Stimulated activated CD4-positive, alpha-beta T cell treated with anti-CD3 and anti-CD28 coated beads, Interleukin-2, amount 100 ng/mL, for 24 hours (primary cell): ENCODE data around the gene CDK6.

Experiments
- DNase-seq, 2 donors: peaks; one replicate each; pipeline ENCODE4 v3.0.0-alpha.2; 2020

The CDK6 gene

DNA sequence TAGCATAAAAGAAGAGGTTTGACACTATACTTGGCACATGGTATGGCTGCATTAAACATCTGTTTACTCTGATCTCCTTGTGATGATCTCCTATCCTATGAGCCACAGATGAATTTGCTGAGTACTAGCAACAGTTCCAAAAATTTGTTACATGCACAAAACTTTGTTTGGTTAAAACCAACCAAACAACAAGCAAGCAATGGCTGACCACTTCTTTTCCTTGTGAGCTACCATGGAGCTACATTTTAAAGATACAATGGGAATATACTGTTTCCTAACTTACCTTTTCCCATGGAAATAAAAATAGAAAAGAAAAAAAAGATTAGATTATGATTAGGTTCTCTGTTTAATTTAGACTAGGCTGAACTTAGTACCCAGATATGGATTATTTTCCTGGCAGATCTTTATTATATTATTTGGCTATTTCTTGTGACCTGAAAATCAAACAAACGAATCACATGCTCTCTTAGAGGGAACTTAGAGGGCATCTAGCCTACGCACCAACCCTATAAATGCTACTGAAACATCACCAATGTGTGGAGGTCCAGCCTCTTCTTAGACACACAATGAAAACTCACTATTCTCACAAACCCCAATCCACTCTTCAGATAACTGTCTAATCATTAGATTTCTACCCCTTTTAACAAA is 166.0 kb downstream of the CDK6 start:
- DNase-seq: no peak

DNA sequence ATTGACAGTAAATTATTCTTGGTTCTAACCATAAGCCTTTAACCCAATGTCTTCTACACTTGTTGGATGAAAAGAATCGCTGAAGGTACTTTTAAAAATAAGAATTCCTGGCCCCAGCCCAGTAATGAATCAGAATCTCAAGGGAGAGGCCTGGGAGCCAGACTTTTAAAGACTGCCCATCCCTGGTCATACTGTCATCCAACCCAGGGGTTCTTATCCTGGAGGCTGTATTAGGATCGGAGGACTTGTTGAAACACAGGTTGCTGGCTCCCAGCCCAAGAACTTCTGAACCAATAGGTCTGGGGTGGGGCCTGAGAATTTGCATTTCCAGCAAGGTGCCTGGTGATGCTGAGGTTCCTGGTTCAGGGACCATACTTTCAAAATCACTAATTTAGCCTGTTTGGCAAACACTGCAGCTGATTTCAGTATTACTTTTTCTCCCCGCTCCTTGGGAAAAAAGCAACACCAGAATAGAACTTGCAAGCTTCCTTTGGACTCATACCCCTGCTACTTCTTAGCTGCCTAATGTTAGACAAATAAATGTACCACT is 166.7 kb downstream of the CDK6 start:
- no peak for DNase-seq

DNA sequence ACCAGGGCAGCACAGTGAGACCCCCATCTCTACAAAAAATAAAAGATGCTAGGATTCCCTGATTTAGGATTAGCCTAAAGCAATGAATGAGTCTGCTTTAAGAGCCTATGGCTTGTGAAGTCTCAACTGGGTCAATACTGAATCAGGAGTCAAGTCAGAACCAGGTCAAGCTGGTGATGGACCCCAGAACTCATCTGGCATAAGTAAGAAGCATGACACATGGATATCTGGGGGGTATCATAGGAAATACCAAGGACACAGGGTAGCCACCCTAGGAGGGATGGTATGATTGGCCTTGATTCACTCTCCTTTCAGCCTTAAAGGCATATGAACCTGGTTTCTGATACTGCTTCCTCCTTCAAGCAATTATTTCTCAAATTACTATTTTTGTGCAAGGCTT is 167.8 kb downstream of the CDK6 start:
- no peak for DNase-seq

DNA sequence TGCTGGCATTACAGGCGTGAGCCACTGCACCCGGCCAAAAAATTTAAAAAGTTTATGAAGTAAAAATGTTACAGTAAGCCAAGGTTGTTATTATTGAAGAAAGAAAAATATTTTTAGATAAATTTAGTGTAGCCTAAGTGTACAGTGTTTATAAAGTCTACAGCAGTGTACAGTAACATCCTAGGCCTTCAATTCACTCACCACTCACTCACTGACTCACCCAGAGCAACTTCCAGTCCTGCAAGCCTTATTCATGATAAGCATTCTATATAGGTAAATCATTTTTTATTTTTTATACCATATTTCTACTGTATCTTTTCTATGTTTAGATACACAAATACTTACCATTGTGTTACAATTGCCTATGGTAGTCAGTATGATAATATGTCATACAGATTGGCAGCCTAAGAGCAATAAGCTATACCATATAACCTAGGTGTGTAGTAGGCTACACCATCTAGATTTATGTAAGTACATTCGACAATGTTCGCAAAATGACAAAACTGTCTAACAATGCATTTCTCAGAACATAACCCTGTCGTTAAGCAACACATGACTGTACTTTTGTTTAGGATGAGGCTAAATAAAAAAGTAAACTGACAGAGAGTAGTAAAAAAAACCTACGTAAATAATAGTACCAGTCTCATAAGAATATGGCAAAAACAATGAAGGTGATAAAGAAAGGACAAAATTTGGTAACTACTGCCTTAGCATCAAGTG is 168.4 kb downstream of the CDK6 start:
- no peak for DNase-seq

DNA sequence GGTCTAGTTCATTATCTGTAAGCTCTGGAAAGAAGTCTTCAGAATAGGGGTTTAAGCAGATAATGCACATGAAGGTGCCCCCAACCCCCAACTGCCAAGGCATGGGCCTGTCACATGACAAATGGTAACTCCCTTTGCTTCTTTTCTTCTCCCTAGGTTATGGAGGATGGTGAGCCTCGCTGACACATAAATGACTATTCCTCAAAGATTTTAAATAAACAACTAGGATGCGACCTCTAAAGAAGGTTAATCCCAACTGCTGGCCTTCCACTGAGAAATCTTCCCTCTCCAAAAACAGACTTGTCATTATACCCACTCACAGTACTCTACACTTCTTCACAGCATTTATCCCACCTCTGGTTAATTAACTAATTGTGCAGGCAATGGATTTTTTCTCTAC is 170.4 kb downstream of the CDK6 start:
- DNase-seq: no peak

DNA sequence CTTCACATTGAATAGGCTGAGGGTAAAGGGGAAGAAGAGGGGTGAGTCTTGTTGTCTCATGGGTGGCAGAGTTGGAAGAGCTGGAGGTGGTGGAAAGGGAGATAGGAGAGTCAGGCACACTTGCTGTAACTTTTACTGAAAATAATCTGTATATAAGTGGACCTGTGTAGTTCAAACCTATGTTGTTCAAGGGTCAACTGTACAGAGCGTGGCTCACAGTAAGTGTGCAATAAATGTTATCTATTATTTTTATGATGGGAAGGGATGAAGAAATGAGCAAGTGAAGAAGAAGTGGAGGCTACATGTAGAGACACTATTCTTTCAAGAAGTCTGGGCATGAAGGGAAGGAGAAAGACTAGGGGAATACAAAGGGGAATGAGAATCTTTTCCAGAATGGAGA is 174.7 kb downstream of the CDK6 start:
- no peak for DNase-seq

DNA sequence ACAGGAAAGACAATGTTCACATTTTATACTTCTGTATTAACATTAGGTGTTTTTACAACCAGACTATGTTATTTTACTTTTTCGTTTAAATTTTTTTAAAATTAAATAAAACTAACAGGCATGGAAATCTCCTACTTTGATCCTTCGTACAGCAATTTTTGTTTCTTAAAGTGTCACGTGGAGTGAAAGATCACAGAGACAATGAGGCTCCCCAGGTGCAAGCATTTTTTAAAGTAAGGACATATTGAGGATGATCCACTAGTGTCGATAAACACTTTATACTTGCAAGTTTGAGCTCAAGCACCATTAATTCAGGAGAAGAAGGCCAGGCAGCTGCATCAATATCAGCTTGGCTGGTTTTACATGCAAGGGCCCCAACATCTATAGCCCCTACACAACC is 177.7 kb downstream of the CDK6 start:
- DNase-seq: no peak

DNA sequence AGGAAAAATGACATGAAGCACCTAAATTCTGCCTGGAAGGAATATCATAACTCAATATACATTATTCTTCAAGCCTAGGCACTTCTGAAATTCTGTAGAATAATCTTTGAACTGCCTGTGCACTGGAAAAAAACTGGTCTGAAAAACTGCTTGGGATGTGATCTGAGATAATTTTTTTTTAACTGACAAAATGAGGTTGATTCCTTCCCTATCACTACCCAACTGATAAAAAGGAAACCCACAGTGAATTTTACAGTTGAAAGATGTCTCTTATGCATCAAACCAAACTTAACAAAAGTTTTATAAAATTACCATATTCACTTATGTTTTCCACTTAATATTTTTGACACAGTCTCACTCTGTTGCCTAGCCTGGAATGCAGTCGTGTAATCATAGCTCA is 179.0 kb downstream of the CDK6 start:
- no peak for DNase-seq

DNA sequence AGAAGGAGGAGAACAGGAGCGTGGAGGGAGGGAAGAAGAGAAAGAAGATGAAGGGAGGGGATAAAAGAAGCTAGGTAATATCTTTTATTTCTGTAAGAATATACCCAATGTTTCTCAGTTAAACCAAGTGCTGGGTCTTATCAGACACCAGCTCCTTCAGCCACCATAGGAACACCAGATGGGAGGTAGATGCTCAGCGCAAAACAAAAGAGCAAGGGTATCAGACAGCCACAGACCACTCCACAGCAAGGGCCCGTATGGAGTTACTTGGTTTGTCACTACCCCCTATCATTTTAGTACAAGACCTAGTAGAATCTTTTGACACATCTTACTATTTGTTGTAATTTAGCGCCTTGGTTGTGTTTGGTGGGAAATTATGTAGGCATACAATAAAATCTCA is 180.3 kb downstream of the CDK6 start:
- DNase-seq: no peak

DNA sequence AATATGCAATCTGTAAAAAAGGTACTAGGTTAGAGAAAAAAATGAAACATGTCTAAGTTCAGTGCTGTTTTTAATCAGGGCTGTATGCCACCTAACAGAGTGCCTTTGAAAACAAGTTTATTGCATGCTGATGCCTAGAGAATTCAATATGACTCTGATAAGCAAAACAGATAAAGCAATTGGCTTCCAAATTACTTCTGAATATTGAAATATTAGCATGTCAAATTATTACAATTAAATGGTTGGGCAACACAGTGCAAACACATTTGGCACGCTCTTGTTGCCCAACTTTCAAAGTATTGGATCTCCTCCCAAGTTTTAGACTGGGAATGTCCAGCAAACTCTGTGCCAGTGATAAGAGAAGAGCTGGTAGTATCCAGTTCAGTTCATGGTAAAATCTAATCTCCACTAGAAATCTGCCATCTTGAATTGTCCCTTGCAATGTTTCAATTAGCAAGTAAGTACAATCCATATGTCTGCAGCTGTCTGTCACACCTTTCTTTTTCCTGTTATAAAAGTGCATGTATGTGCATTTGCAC is 181.0 kb downstream of the CDK6 start:
- DNase-seq: no peak

DNA sequence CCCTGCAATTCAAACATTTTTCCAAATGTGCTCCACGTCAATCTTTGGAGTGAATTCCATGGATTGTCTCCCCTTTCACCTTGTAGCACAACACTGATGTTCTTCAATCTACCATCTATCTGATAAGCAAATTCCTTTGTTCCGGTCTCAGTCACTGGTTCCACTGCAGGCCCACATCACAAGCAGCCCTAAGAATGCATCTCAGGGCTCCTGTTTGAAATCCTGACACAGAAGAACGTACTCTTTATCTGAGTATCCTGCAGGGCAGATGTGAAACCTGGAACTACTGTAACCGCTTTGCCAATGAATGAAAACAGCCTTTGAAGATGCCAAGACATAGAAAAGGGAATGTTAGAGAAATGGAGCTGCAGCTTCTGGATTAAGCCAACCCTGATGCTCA is 183.2 kb downstream of the CDK6 start:
- DNase-seq: no peak

DNA sequence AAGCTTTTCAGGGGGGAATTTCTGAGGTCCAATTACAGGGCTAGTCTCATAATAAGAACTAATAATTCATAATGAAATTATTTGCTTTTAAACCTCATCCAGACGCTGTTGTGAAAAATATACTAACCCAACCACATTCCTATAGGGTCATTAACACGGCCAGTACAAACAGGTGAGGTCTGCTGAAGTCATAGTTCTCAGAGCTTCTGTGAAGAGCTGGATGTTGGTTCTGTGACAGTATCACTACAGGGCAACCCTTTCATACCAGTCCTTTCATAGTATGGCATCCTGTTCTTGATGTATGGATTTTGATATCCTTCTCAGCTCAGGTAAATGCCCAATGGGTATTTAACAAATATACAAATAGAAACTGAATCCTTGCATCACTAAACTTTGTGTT is 183.8 kb downstream of the CDK6 start:
- no peak for DNase-seq

DNA sequence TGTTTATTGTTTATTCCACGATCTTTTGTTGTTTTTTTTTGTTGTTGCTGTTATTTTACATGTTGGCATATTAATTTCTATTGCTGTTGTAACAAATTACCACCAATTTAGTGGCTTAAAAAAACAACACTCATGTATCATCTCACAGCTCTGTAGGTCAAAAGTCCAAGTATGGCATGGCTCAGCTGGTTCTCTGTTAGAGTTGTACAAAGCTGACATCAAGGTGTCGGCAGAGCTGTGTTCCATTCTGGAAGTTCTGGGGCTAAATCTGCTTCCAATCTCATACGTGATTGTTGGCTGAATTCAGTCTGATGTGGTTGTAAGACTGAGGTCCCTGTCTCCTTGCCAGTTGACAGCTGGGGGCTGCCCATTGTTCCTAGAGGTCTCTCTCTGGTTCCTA is 186.0 kb downstream of the CDK6 start:
- no peak for DNase-seq

DNA sequence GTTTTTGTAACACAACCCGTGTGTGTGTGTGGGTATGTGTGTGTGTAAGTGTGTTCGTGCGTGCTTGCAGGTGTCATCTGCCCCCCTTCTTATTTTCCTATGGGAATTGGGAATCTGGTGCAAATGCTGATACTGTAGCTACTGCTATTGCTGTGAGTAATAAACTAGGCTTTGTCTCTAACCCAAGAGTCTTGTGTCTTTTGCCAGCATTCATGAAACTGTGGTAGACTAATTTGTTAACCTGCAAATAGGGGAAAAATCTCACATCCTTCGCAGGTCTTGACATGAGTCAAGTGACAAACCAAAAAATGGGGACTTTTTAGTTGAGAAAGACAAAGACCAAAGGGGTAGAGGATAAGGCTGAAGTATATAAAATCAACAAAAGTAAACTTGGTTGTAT is 188.3 kb downstream of the CDK6 start:
- DNase-seq: no peak

DNA sequence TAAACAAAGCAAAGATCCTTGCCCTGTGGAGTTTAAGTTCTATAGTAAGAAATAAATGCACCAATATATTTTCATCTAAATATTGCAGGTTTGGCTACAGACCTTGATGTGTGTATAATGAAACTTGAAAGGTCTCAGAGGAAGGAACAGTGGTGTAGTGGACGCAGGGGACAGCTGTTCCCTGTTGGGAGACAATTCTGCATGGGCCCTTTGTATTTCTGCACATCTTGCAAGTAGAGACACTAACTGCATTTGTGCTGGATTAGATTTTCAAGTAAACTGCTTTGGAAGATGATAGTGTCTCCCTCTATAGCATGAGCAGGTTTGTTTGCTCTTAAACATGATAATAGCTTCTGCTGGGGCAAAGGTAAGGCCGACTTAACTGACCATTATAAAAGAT is 188.7 kb downstream of the CDK6 start:
- DNase-seq: no peak

DNA sequence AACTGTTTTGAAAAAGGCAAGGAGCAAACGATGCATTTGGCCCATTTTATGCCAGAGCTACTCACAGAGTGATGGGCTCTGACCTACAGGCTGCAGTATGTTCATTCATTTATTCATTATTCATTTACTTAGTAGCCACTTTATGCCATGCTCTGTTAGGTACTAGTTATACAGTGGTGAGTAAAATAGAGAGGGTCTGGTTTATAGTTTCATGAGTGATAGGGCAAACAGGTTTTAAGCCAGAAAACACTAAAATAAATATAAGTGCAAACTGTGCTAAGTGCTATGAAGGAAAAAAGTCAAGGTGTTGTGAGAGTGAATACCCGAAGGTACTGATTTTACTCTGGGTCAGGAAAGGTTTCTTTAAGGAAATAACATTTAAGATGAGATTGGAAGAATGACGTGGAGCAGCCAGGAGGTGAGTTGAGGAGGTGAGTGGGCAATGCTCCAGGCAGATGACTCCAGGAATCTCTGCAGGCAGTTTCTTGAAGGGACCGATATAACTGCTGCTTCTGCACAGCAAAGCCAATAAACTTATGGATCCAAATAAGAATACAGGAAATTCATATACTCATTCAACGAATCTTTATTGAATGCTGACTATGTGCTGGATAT is 189.3 kb downstream of the CDK6 start:
- no peak for DNase-seq

DNA sequence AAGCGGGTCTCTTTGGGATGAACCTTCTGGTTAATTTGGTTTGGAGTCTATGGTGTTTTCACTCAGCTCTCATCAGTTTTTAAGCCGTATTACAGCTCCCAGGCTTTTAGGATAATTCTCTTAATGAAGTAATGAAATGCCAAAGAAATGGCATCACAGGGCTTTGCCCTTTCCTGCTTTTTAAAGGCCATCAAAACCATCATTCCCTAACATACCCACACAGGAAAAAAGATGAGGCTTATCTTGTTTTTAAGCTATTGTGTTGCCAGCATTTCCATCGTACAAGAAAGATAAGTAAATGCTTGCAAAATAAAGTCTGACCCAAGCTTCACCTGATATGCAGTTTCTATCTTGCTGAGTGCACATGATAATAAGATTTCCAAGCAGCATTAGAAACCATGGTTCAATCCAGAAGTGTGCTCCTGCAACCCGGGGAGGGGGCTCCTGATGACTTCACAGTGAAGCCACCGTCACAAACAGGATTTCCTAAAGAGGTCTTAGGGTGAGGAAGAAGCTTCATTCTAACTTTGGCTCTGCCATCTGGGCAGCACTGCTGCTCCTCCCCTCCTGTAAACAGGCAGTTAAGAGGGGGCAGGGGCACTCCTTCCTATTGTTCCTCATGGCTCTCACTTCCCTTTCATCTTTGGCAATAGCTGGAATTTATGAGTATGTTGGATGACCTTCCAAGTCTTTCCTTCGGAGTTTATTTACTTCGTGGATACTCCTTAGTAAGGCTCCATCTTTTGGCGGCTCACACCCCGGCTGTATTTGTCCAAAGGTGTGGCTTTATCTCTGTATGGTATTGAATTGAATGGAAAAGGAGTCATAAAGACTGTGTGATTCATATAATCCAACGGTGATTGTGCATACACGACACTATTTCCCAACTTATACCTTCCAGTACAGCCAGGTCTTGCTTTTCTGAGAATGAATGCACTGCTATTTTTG is 191.0 kb downstream of the CDK6 start:
- peak in 1 of 2 donors; percentile 43 for DNase-seq

DNA sequence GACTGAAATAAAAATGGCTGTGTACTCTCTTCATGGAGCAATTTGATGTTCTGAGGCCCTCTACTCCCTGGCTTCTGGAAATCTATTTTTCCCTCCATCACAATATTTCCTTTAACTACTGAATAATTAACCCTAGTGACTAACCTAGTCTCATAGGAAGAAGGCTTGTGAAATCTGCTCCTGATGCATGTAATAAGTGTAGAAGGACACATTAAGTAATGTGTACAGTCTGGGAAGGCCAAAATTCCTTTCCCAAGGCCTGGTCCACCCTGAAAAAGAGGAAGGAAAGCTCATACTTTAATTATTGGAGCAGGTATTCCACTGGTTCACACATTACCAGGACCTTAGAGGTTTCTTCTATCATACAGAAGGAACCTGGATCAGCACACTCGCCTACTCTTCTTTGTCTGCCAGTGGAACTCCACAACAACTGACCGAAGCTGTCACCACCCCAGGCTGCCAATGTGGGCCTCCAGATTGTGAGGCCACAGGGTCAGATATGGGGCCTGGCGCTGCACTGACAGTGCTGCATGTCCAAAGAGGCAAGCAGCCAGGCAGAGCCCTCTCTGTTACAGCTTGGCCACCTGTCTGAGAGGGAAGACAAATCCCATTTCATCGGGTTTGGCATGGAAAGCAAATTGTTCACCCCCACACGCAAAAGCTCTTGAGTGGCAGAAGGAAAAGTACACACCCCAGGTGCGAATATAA is 191.8 kb downstream of the CDK6 start:
- DNase-seq: no peak

DNA sequence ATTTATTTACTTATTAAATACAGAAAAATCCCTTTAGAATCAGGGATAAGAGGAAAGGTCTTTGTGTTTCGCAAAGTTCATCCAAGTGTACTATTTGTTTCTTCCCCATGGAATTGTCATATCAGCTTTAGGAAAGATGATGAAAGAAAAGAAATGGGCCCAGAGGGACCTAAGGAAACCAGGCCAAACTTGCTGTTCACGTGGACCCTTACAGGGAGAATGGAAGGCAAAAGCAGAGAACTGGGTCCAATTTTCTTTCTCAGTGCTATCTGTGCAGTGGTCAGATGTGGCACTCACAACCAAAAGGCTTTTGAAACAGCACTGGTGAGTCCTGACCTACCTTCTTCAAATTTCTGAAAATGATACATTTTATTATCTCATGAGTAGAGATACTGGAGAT is 192.6 kb downstream of the CDK6 start:
- no peak for DNase-seq

DNA sequence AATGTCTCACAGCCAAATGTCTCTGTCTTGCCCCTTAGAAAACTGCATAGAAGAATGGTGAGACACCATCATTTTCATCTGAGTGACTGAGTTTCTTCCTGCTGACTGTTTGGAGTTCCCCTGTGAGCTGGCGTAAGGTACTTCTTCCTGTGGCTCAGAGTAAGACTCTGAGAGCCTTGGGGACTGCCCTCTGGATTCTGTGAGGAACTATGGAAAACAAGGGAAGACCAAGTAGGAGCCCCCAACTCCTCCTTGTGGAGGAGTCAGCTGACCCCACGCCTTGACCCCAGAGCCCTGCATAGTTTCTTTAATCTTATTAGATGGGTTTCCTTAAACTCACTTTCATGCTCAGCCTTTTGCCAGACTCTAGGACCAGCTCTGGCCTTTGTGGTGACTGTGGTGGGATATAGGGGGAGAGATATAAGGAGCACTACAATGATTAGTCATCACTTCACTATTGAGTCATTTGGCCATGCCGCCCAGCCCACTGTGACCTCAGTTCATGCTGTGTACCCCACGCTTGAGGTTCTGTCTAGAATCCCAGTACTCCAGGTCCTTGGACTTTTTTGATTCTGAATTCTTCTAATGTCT is 194.4 kb downstream of the CDK6 start:
- DNase-seq: peak; percentile 69

DNA sequence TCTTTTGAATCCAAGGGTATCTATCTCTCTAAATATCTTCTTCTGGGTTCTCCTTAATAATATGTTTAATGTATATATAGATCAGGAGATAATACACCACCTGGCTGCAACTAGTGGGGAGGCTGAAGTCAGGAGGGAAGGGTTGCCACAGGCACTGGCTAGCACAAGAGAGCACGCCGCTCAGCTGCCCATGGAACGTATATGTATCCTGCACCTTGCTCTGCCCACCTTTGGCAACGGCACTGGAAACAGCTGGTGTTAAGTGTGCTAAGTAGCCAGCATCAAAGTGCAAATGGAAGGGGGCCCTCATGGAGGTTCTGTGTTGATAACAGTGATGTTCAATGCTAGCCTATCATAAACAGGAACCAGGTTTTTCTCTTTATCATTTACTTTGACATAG is 196.4 kb downstream of the CDK6 start:
- DNase-seq: no peak
